Spleen (tissue), 3 donors: ENCODE measurements around the gene KPNA3.

Experiments used
- POLR2A ChIP-seq, 3 donors: fragments of 450-650 bp; IDR thresholded peaks; one replicate each; pipeline ENCODE4 v1.5.1; 2017; ENCODE audit warnings: antibody characterized with exemption in 3 of 3, mild to moderate bottlenecking in 1 of 3
- POLR2AphosphoS5 ChIP-seq, 3 donors: sonication (generic); formaldehyde crosslinking; IDR thresholded peaks; one replicate each; pipeline ENCODE4 v1.5.1; 2017; ENCODE audit warnings: antibody characterized with exemption in 3 of 3

- no peak for TF ChIP-seq POLR2AphosphoS5 (IDR thresholded peaks at IDR 0.05)
- no peak for TF ChIP-seq POLR2A (IDR thresholded peaks at IDR 0.05)
Observed at GRCh38 chr13:49784886-49785570, 7.5 kb downstream of the KPNA3 start.
